ENCODE data around the gene TAAR8.

Gene TAAR8

GRCh38 chr6:132552372-132552771, at the start of gene TAAR8:
Gene TAAR8, plus strand, starts transcription at chr6:132552672. Its CDS starts 21 bp downstream, at chr6:132552693.
- no peak for DNase-seq (ENCODE audit: low read depth, low spot score)
- ChIA-PET POLR2A (no interaction called here), CTCF (interaction anchor here (0.9 to 1.1 kb wide), 2 partner anchors 10 to 22 kb away, joined by 3 read pairs; no protein-coding TSS in a partner anchor)
- no peak within 1 kb of the TSS for H3K4me3 ChIP-seq (ENCODE audit: low read depth, low read length)
- no peak for TF ChIP-seq CTCF (IDR thresholded peaks at IDR 0.05; ENCODE audit: insufficient read depth, low read length, missing control alignments)

GRCh38 chr6:132504757-132505156, 47.7 kb upstream of the TAAR8 start:
- no peak for TF ChIP-seq CTCF (IDR thresholded peaks at IDR 0.05; ENCODE audit: insufficient read depth, low read length, missing control alignments)
- CTCF ChIA-PET, result interaction anchor here (1.4 to 1.7 kb wide), 2 partner anchors 20 to 204 kb away, joined by 5 to 8 read pairs; no protein-coding TSS in a partner anchor
- no peak overlapping the region for H3K4me3 ChIP-seq (ENCODE audit: low read depth, low read length)
- DNase-seq (ENCODE audit: low read depth, low spot score), result no peak
- POLR2A ChIA-PET, result no interaction called here

GRCh38 chr6:132505158-132505557, 47.3 kb upstream of the TAAR8 start:
- H3K4me3 ChIP-seq (ENCODE audit: low read depth, low read length), result no peak overlapping the region
- ChIA-PET POLR2A (no interaction called here), CTCF (interaction anchor here (1.0 to 1.7 kb wide), 3 partner anchors 21 to 225 kb away, joined by 4 to 8 read pairs (median 5); no protein-coding TSS in a partner anchor)
- no peak for TF ChIP-seq CTCF (IDR thresholded peaks at IDR 0.05; ENCODE audit: insufficient read depth, low read length, missing control alignments)
- no peak for DNase-seq (ENCODE audit: low read depth, low spot score)

GRCh38 chr6:132506461-132506860, 46.0 kb upstream of the TAAR8 start:
- CTCF ChIA-PET, result no interaction called here
- no peak for DNase-seq (ENCODE audit: low read depth, low spot score)
- no peak for TF ChIP-seq CTCF (IDR thresholded peaks at IDR 0.05; ENCODE audit: insufficient read depth, low read length, missing control alignments)
- H3K4me3 ChIP-seq (ENCODE audit: low read depth, low read length), result no peak overlapping the region
- POLR2A ChIA-PET, result no interaction called here

- TF ChIP-seq CTCF (IDR thresholded peaks at IDR 0.05; ENCODE audit: insufficient read depth, low read length, missing control alignments), result no peak
- POLR2A ChIA-PET, result no interaction called here
- CTCF ChIA-PET, result no interaction called here
- no peak for DNase-seq (ENCODE audit: low read depth, low spot score)
- no peak overlapping the region for H3K4me3 ChIP-seq (ENCODE audit: low read depth, low read length)
Measured at GRCh38 chr6:132506869-132507808, 45.3 kb upstream of the TAAR8 start.

GRCh38 chr6:132511210-132511830, 41.2 kb upstream of the TAAR8 start:
- TF ChIP-seq CTCF (IDR thresholded peaks at IDR 0.05; ENCODE audit: insufficient read depth, low read length, missing control alignments), result no peak
- DNase-seq (ENCODE audit: low read depth, low spot score), result no peak
- POLR2A ChIA-PET, result no interaction called here
- CTCF ChIA-PET, result interaction anchor here (2.4 kb wide), 1 partner anchor 232 kb away, joined by 11 read pairs; no protein-coding TSS in a partner anchor
- no peak overlapping the region for H3K4me3 ChIP-seq (ENCODE audit: low read depth, low read length)
